K562 (cell line): Measurements from ENCODE around the gene INPP5E. TPM values are rescaled to one million over a fixed set of nuclear protein-coding genes. Genes with fewer than 3 reads are reported as not detected.

Experiments used
- ATF1 ChIP-seq, 2 experiments: fragments of 450-650 bp in 1 of 2; IDR thresholded peaks; 2 replicates each; pipeline ENCODE4 v1.6.1; 2016; ENCODE audit warnings: missing compliant biosample characterization in 1 of 2, missing genetic modification characterization in 1 of 2
- EP400 ChIP-seq: fragments of 450-650 bp; IDR thresholded peaks from 2 replicates; pipeline ENCODE4 v1.6.1; 2017; ENCODE audit warnings: antibody characterized with exemption, mild to moderate bottlenecking, moderate library complexity
- NEUROD1 ChIP-seq: fragments of 150-350 bp; IDR thresholded peaks from 2 replicates; pipeline ENCODE4 v1.6.1; 2014; ENCODE audit warnings: borderline replicate concordance, low read length, low read depth; ENCODE audit not compliant: partially characterized antibody
- NFE2 ChIP-seq: IDR thresholded peaks from 2 replicates; pipeline ENCODE4 v1.6.1; 2014; ENCODE audit warnings: antibody characterized with exemption, low read depth
- NFE2L1 ChIP-seq: fragments of 450-650 bp; IDR thresholded peaks from 2 replicates; pipeline ENCODE4 v1.6.1; 2016; ENCODE audit warnings: missing genetic modification characterization, low read depth, mild to moderate bottlenecking, missing compliant biosample characterization, moderate library complexity, borderline replicate concordance
- NFIC ChIP-seq: fragments of 450-650 bp; IDR thresholded peaks from 2 replicates; pipeline ENCODE4 v1.6.1; 2017; ENCODE audit warnings: mild to moderate bottlenecking, inconsistent platforms
- NRF1 ChIP-seq, 2 experiments: fragments of 450-650 bp; IDR thresholded peaks in 1 of 2; conservative IDR thresholded peaks in 1 of 2; 2 replicates each; pipeline ENCODE4 v1.6.1; 2014; ENCODE audit warnings: mild to moderate bottlenecking in 2 of 2
- TEAD1 ChIP-seq, 2 experiments: fragments of 450-650 bp in 1 of 2; sonication (generic) in 1 of 2; formaldehyde crosslinking; IDR thresholded peaks; 2 replicates each; pipeline versions ENCODE4 v1.4.0 to v1.8.0; 2020 to 2022; ENCODE audit warnings: mild to moderate bottlenecking in 2 of 2, missing genetic modification reagents in 1 of 2
- XRCC3 ChIP-seq: fragments of 450-650 bp; IDR thresholded peaks from 2 replicates; pipeline ENCODE4 v1.6.1; 2017; ENCODE audit warnings: mild to moderate bottlenecking, moderate library complexity
- ZNF143 ChIP-seq: sonication (generic); formaldehyde crosslinking; IDR thresholded peaks from 2 replicates; pipeline ENCODE4 v1.9.0; 2022; ENCODE audit warnings: mild to moderate bottlenecking, missing genetic modification reagents
- ZNF212 ChIP-seq: fragments of 450-650 bp; formaldehyde crosslinking; IDR thresholded peaks from 2 replicates; pipeline ENCODE4 v1.4.0; 2020; ENCODE audit warnings: mild to moderate bottlenecking
- ZNF717 ChIP-seq: fragments of 250-450 bp; sonication (Bioruptor Pico); IDR thresholded peaks from 2 replicates; pipeline ENCODE4 v1.5.0; 2021
- polyA plus RNA-seq, 8 experiments: library from polyadenylated mRNA; depleted of rRNA in 4 of 8; stranded (reverse) in 5 of 8; unstranded in 3 of 8; fragments of >200 nt; fragmentation: Nextera tagmentation in 2 of 8; fragmentation: Illumina TruSeq in 1 of 8; extraction: Ambion mirVana in 2 of 8; extraction: Trizol in 1 of 8; gene quantifications; 2 replicates each; pipeline versions ENCODE4 v1.2.1 to v1.2.3, GENCODE V29; 2011 to 2014; ENCODE audit warnings: inconsistent platforms in 1 of 8, missing spikeins in 1 of 8
- total RNA-seq, 7 experiments: library from RNA; depleted of rRNA in 6 of 7; stranded (reverse); fragments of >200 nt in 6 of 7; fragmentation: Illumina TruSeq in 2 of 7; extraction: Trizol in 2 of 7; gene quantifications; 2 replicates each; pipeline versions ENCODE4 v1.2.1 to v1.2.3, GENCODE V29; 2011 to 2021; ENCODE audit warnings: low replicate concordance in 1 of 7
- TF ChIP-seq, protein P1 (sequence below), 2 experiments: fragments of 450-650 bp; conservative IDR thresholded peaks; 2 replicates each; pipeline ENCODE4 v1.6.1; 2017; ENCODE audit warnings: mild to moderate bottlenecking in 2 of 2, moderate library complexity in 2 of 2
- TF ChIP-seq, protein P2 (sequence below), 2 experiments: fragments of 200-800 bp in 1 of 2; sonication (Bioruptor generic) in 1 of 2; sonication (generic) in 1 of 2; formaldehyde crosslinking in 1 of 2; IDR thresholded peaks in 1 of 2; conservative IDR thresholded peaks in 1 of 2; 2 replicates each; pipeline versions ENCODE4 v1.5.0 to v1.6.1; 2016 to 2020; ENCODE audit warnings: missing compliant biosample characterization in 1 of 2, missing genetic modification characterization in 1 of 2, missing genetic modification reagents in 1 of 2
- TF ChIP-seq, protein P3 (sequence below): fragments of 450-650 bp; IDR thresholded peaks from 2 replicates; pipeline ENCODE4 v1.6.1; 2016; ENCODE audit warnings: antibody characterized with exemption
- TF ChIP-seq, protein P4 (sequence below), 2 experiments: IDR thresholded peaks; 2 replicates each; pipeline ENCODE4 v1.6.1; 2011; ENCODE audit warnings: borderline replicate concordance in 1 of 2, control low read depth in 1 of 2, low read depth in 1 of 2, low read length in 1 of 2, mild to moderate bottlenecking in 1 of 2, mixed read lengths in 1 of 2, moderate library complexity in 1 of 2; ENCODE audit not compliant: insufficient read depth in 1 of 2, insufficient read length in 1 of 2, poor library complexity in 1 of 2, severe bottlenecking in 1 of 2; ENCODE audit errors: extremely low read depth in 1 of 2
- TF ChIP-seq, protein P5 (sequence below): sonication (generic); formaldehyde crosslinking; IDR thresholded peaks from 2 replicates; pipeline ENCODE4 v1.5.0; 2020; ENCODE audit warnings: missing genetic modification reagents

INPP5E gene
- total and polyA plus RNA-seq, 9 of the 15 experiments (the other 6 are each of a cell fraction or from before 2014, with no cell fraction given): 0.38 to 17.4 (median 4.9) TPM

DNA sequence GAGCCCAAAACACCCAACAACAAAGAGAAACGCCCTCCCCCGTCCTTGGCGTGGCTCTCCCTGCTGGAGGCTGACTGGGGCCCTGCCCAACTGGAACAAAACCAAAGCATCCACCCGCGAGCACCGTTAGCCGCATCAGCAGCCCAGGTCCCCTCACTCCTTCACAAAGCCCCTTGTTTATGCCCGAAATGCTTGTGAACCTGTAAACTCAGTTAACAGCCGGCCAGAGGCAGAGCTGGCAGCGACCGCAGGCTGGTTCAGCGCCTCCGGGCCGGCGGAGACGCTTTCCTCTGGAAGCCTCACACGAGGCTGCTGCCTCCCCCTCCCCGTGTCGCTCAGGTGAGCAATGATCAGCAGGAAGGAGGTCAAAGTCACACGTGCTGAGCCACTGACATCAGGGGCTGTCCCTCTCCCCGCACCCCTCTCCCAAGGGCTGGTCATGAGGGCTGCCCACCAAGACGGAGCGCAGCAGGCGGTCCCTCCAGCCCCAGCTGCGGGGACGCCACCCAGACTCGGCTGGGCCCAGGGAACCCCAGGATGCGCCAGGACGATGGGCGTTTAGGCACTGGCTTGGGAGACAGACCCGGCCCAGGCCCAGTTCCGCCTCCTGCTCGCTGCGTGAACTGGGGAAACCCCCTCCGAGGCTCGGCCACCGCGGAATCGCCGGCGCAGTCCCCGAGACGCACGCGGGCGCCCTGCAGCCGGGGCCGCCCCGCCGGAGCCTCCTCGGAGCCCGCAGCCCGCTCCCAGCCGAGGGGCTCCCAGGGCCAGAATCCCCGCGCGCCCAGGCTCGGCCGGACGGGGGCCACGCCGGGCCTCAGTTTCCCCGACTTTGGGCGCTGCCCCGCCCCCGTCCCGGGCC lies 40.2 kb downstream of the INPP5E start (continued):
- TF ChIP-seq, protein P1, sequence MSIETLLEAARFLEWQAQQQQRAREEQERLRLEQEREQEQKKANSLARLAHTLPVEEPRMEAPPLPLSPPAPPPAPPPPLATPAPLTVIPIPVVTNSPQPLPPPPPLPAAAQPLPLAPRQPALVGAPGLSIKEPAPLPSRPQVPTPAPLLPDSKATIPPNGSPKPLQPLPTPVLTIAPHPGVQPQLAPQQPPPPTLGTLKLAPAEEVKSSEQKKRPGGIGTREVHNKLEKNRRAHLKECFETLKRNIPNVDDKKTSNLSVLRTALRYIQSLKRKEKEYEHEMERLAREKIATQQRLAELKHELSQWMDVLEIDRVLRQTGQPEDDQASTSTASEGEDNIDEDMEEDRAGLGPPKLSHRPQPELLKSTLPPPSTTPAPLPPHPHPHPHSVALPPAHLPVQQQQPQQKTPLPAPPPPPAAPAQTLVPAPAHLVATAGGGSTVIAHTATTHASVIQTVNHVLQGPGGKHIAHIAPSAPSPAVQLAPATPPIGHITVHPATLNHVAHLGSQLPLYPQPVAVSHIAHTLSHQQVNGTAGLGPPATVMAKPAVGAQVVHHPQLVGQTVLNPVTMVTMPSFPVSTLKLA (conservative IDR thresholded peaks at IDR 0.05): 0 out of 4 replicates have a peak, but pooled peaks have one; percentile 5 to 33
- no peak for TF ChIP-seq ATF1 (CRISPR knock-in tag; IDR thresholded peaks at IDR 0.05)
- TF ChIP-seq ATF1 (tag; IDR thresholded peaks at IDR 0.05): no peak
- TF ChIP-seq, protein P2, sequence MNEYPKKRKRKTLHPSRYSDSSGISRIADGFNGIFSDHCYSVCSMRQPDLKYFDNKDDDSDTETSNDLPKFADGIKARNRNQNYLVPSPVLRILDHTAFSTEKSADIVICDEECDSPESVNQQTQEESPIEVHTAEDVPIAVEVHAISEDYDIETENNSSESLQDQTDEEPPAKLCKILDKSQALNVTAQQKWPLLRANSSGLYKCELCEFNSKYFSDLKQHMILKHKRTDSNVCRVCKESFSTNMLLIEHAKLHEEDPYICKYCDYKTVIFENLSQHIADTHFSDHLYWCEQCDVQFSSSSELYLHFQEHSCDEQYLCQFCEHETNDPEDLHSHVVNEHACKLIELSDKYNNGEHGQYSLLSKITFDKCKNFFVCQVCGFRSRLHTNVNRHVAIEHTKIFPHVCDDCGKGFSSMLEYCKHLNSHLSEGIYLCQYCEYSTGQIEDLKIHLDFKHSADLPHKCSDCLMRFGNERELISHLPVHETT (CRISPR knock-in tag; conservative IDR thresholded peaks at IDR 0.05 in 1 of 2, IDR thresholded peaks at IDR 0.05 in 1 of 2): 0 out of 4 replicates have a peak, but pooled peaks of 1 of the 2 experiments have one; percentile 42
- TF ChIP-seq EP400: no peak; the same call in 1 of the 2 replicates
- no peak for TF ChIP-seq ZNF143 (CRISPR knock-in tag)
- TF ChIP-seq, protein P3, sequence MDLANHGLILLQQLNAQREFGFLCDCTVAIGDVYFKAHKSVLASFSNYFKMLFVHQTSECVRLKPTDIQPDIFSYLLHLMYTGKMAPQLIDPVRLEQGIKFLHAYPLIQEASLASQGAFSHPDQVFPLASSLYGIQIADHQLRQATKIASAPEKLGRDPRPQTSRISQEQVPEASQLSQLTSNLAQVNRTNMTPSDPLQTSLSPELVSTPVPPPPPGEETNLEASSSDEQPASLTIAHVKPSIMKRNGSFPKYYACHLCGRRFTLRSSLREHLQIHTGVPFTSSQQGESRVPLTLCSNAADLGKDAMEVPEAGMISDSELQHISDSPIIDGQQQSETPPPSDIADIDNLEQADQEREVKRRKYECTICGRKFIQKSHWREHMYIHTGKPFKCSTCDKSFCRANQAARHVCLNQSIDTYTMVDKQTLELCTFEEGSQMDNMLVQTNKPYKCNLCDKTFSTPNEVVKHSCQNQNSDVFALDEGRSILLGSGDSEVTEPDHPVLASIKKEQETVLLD: no peak
- TF ChIP-seq NEUROD1: peak; percentile 52
- TF ChIP-seq, protein P4, sequence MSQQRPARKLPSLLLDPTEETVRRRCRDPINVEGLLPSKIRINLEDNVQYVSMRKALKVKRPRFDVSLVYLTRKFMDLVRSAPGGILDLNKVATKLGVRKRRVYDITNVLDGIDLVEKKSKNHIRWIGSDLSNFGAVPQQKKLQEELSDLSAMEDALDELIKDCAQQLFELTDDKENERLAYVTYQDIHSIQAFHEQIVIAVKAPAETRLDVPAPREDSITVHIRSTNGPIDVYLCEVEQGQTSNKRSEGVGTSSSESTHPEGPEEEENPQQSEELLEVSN (IDR thresholded peaks at IDR 0.05; ENCODE audit: borderline replicate concordance in 1 of 2, extremely low read depth in 1 of 2, insufficient read depth in 1 of 2, insufficient read length in 1 of 2, low read depth in 1 of 2, low read length in 1 of 2, poor library complexity in 1 of 2, severe bottlenecking in 1 of 2): peak in 1 of 2 experiments; percentile 15
- no peak for TF ChIP-seq NFIC
- no peak for TF ChIP-seq ZNF717 (CRISPR knock-in tag)
- TF ChIP-seq NRF1 (conservative IDR thresholded peaks at IDR 0.05 in 1 of 2, IDR thresholded peaks at IDR 0.05 in 1 of 2): peak in 1 of 2 experiments; percentile 5; a peak in 1 of 4 replicates
- TF ChIP-seq TEAD1 (CRISPR knock-in tag; IDR thresholded peaks at IDR 0.05): peak in 1 of 2 experiments; percentile 65; a peak in 1 of 4 replicates
- no peak for TF ChIP-seq NFE2L1
- no peak for TF ChIP-seq ZNF212
- no peak for TF ChIP-seq NFE2
- TF ChIP-seq, protein P5, sequence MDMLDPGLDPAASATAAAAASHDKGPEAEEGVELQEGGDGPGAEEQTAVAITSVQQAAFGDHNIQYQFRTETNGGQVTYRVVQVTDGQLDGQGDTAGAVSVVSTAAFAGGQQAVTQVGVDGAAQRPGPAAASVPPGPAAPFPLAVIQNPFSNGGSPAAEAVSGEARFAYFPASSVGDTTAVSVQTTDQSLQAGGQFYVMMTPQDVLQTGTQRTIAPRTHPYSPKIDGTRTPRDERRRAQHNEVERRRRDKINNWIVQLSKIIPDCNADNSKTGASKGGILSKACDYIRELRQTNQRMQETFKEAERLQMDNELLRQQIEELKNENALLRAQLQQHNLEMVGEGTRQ (CRISPR knock-in tag): no peak
- no peak for TF ChIP-seq XRCC3
